Spleen (tissue), 11 donors: ENCODE results near the gene PODXL. TPM values are rescaled to one million over a fixed set of nuclear protein-coding genes. Genes with fewer than 3 reads are reported as not detected.
A peak's percentile ranks its signal among the peaks of the same experiment; 100 is the strongest.
"Not testable (repeated sequence)": the region's sequence is repeated elsewhere in the genome, so short reads cannot be mapped to it uniquely, and the experiment has no call there.

Experiments
- DNase-seq: peaks from one replicate; pipeline ENCODE4 v3.0.0-alpha.2; 2020
- H3K27ac ChIP-seq, 8 donors: fragments of 200-600 bp; sonication (generic) in 7 of 8; 1 replicate in 4 of 8; 2 replicates in 4 of 8; pipeline versions ENCODE4 v1.5.0 to v1.8.0; 2016 to 2021; ENCODE audit warnings: inconsistent platforms in 4 of 8, mild to moderate bottlenecking in 4 of 8, moderate library complexity in 1 of 8
- H3K27me3 ChIP-seq, 7 donors: fragments of 200-600 bp; sonication (generic) in 6 of 7; replicated peaks in 1 of 7; 1 replicate in 4 of 7; 2 replicates in 3 of 7; pipeline versions ENCODE4 v1.5.0 to v1.8.0; 2016 to 2021; ENCODE audit warnings: inconsistent platforms in 3 of 7, mild to moderate bottlenecking in 1 of 7
- H3K36me3 ChIP-seq, 6 donors: fragments of 200-600 bp; sonication (generic) in 5 of 6; 1 replicate in 4 of 6; 2 replicates in 2 of 6; pipeline versions ENCODE4 v1.5.0 to v1.8.0; 2016 to 2021; ENCODE audit warnings: inconsistent platforms in 2 of 6
- H3K4me1 ChIP-seq, 6 donors: fragments of 200-600 bp; sonication (generic) in 5 of 6; 1 replicate in 3 of 6; 2 replicates in 3 of 6; pipeline versions ENCODE4 v1.5.0 to v1.8.0; 2016 to 2021; ENCODE audit warnings: inconsistent platforms in 3 of 6
- H3K4me3 ChIP-seq, 8 donors: fragments of 200-600 bp; sonication (generic) in 7 of 8; 1 replicate in 4 of 8; 2 replicates in 4 of 8; pipeline versions ENCODE4 v1.5.0 to v1.8.0; 2016 to 2021; ENCODE audit warnings: inconsistent platforms in 4 of 8, mild to moderate bottlenecking in 4 of 8, moderate library complexity in 2 of 8
- H3K9me3 ChIP-seq, 8 donors: fragments of 200-600 bp; sonication (generic) in 7 of 8; 1 replicate in 4 of 8; 2 replicates in 4 of 8; pipeline versions ENCODE4 v1.5.0 to v1.8.0; 2016 to 2021; ENCODE audit warnings: inconsistent platforms in 4 of 8
- POLR2A ChIP-seq, 3 donors: fragments of 450-650 bp; IDR thresholded peaks; one replicate each; pipeline ENCODE4 v1.5.1; 2017; ENCODE audit warnings: antibody characterized with exemption in 3 of 3, mild to moderate bottlenecking in 1 of 3
- POLR2AphosphoS5 ChIP-seq, 3 donors: sonication (generic); formaldehyde crosslinking; IDR thresholded peaks; one replicate each; pipeline ENCODE4 v1.5.1; 2017; ENCODE audit warnings: antibody characterized with exemption in 3 of 3
- WGBS, 5 donors: extraction: QIAGEN DNeasy Blood & Tissue Kit in 3 of 5; methylation state at CpG; one replicate each; pipeline versions ENCODE4 v1.1.5 to v1.1.7; 2013 to 2018; 5-methylcytosine and 5-hydroxymethylcytosine counted together
- intact Hi-C: fragments of 100-400 bp; cut with DNase I; formaldehyde crosslinking; loops from one replicate; pipeline ENCODE4 v1.15.0; 2023; ENCODE audit warnings: low total_unique reads
- polyA plus RNA-seq, 3 donors: library from polyadenylated mRNA; stranded (reverse); fragments of 200-250 nt; gene quantifications; one replicate each; pipeline ENCODE4 v1.2.1, GENCODE V29; 2013
- total RNA-seq, 7 donors: library from RNA; depleted of rRNA in 3 of 7; stranded (reverse); fragments of >200 nt in 3 of 7; fragmentation: NEBNext Ultra II Directional in 4 of 7; extraction: Animal tissue kit (Norgen Biotek cat#: 25700) in 4 of 7; gene quantifications; one replicate each; pipeline versions ENCODE4 v1.1.0 to v1.2.1, GENCODE V29; 2016 to 2021
- TF ChIP-seq, protein P1 (sequence below), 11 experiments: fragments of 200-600 bp in 7 of 11; fragments of 450-650 bp in 4 of 11; sonication (generic) in 4 of 11; IDR thresholded peaks in 8 of 11; conservative IDR thresholded peaks in 3 of 11; 1 replicate in 7 of 11; 2 replicates in 4 of 11; pipeline versions ENCODE4 v1.4.0 to v1.8.0; 2016 to 2021; ENCODE audit warnings: antibody characterized with exemption in 11 of 11, inconsistent platforms in 4 of 11, mild to moderate bottlenecking in 1 of 11
- donor health status: healthy with polysubstance abuse.
- donor health status: DM: no; HTN: no; CAD: no; lungs with moderate emphysema.
- donor health status: DM: no; HTN: no; CAD: no.
- donor health status: Bipolar disorder and iron deficiency.
- donor health status: healthy.
- donor health status: DM: no; HTN: no; CAD: no.
- donor health status: DM: yes; HTN: yes; CAD: no.

The PODXL gene
- total and polyA plus RNA-seq, 10 donors: 1.9 to 27.5 (median 16.0) TPM

DNA sequence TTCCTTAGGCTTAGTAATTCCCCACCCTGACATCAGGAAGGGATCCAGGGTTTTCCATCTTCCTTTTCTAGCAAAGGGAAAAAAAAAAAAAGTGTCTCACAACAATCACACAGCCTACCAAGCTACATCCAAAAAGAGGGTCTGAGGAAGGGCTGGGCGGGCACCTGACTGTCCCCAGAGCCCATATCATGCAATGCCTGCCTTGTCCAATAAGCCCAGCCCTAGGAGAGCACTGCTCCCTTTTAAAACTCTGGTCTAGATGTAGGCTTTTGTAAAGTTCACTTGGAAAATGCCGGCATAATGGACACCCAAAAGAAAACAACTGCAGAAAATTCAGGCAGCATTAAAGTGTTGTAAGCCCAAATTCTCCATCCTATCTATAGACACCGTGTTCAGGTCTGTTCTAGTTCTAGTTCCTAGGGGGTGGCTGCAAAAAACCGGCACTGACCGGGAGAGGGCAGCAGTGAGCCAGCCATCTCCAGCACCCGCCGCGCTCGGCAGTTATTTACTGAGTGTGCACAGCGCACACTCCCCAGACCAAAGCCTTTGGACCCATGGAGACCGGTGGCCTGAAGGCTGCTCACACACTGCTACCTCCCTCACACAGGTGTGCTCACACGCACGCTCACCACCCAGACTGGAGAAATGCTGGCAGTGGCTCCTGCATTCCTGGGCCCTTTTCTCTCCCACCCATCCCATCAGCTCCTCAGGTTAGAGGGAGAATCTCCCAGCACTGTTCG lies 48.7 kb downstream of the PODXL start:
- Histone ChIP-seq H3K4me1 (peaks cover 0 to 40% (median 17%) of the 10 kb centered on the region in 6 donors), H3K27me3 (no peaks in the 10 kb centered on the region), H3K4me3 (no peak overlapping the region), H3K9me3 (no peaks in the 10 kb centered on the region), H3K27ac (no peak overlapping the region), H3K36me3 (peaks cover 0 to 16% (median 0%) of the 10 kb centered on the region in 6 donors)
- 28 to 46% (median 33%) methylated on average over 10 to 14 of the region's 14 CpGs for WGBS, 5 donors
- TF ChIP-seq POLR2AphosphoS5 (IDR thresholded peaks at IDR 0.05): peak; percentile 46 to 66 (median 62)
- TF ChIP-seq, protein P1, sequence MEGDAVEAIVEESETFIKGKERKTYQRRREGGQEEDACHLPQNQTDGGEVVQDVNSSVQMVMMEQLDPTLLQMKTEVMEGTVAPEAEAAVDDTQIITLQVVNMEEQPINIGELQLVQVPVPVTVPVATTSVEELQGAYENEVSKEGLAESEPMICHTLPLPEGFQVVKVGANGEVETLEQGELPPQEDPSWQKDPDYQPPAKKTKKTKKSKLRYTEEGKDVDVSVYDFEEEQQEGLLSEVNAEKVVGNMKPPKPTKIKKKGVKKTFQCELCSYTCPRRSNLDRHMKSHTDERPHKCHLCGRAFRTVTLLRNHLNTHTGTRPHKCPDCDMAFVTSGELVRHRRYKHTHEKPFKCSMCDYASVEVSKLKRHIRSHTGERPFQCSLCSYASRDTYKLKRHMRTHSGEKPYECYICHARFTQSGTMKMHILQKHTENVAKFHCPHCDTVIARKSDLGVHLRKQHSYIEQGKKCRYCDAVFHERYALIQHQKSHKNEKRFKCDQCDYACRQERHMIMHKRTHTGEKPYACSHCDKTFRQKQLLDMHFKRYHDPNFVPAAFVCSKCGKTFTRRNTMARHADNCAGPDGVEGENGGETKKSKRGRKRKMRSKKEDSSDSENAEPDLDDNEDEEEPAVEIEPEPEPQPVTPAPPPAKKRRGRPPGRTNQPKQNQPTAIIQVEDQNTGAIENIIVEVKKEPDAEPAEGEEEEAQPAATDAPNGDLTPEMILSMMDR (IDR thresholded peaks at IDR 0.05 in 8 of 11, conservative IDR thresholded peaks at IDR 0.05 in 3 of 11): peak; percentile 47 to 90 (median 80)
- no peak for TF ChIP-seq POLR2A (IDR thresholded peaks at IDR 0.05)
- peak; percentile 95 for DNase-seq
- intact Hi-C loops: loop anchor here (2.0 kb wide), 1 partner anchor 147 kb away; no protein-coding TSS in a partner anchor

DNA sequence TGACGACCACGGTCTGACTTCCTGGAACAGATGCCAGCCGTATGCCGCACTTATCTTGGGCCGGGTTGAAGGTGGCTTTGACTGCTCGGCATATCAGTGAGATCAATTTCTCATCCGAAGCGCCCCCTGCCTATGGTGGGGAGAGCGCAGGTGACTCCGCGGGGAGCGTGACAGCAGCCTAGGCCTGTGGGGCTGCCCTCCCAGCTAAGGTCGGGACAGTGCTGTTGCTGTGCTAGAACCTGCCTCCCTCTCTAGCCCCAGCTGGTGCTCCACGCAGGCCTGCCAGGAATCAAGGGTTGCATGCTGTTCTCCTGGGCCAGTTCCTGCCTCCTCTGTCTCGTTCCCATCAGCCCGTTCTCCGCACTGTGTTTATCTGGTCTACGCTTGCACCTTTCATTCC lies 49.8 kb downstream of the PODXL start:
- Histone ChIP-seq H3K36me3 (peaks cover 0 to 16% (median 0%) of the 10 kb centered on the region in 6 donors), H3K27me3 (no peaks in the 10 kb centered on the region), H3K27ac (no peak overlapping the region), H3K4me3 (no peak overlapping the region), H3K9me3 (no peaks in the 10 kb centered on the region), H3K4me1 (peaks cover 0 to 42% (median 21%) of the 10 kb centered on the region in 6 donors)
- no peak for TF ChIP-seq POLR2AphosphoS5 (IDR thresholded peaks at IDR 0.05)
- no peak for TF ChIP-seq POLR2A (IDR thresholded peaks at IDR 0.05)
- TF ChIP-seq, protein P1 (IDR thresholded peaks at IDR 0.05 in 8 of 11, conservative IDR thresholded peaks at IDR 0.05 in 3 of 11): no peak
- no peak for DNase-seq
- intact Hi-C loops: no loop called here
- WGBS, 5 donors: 87 to 92% (median 90%) methylated on average over 18 of the region's 18 CpGs

DNA sequence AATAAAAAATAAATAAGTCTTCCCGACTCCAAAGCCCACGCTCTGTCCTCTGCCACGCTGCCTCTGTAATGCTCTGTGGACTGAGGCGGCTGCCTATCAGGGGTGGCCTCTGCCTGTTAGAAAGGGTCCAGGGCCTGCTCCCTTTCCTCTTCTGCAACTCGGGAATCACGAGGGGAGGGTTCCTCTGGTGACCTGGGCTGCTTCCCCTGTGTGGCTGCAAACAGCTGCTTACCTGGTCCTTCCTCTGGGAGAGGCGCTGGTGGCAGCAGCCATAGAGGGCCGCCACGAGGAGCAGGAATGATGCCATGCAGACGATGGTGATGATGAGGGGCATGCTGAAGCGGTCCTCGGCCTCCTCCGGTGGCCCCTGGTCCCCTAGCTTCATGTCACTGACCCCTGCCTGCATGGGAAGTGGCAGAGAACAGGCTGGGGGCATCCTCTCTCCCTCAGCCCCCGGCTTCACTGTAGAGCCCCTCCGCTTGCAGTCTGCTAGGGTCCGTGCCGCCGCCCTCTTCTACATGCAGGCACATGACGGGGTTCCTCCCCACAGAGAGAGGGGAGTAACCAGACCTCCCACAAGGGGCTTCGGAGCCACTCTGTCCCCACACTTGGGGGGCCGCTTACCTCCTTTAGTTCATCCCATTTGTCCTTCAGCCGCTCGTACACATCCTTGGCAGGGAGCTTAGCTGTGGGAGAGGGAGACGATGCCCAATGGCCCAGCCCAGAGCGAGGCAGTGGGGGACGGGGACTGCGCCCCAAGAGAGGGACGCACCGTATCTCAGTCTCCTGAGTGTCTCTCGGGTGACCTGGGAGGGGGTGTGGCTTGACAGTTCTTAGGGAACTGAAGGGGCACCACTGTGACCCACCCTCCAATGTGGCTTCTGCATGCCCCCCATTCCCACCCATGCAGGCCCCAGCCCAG lies 50.5 kb downstream of the PODXL start:
- peaks cover 0 to 49% (median 21%) of the 10 kb centered on the region in 6 donors for H3K4me1 ChIP-seq
- WGBS, 5 donors: 88 to 93% (median 90%) methylated on average over 18 to 30 of the region's 30 CpGs
- H3K36me3 ChIP-seq: peaks cover 0 to 16% (median 0%) of the 10 kb centered on the region in 6 donors
- no peaks in the 10 kb centered on the region for H3K9me3 ChIP-seq
- intact Hi-C loops: no loop called here
- no peaks in the 10 kb centered on the region for H3K27me3 ChIP-seq
- H3K27ac ChIP-seq: no peak overlapping the region
- H3K4me3 ChIP-seq: no peak overlapping the region
- no peak for DNase-seq
- peak in 1 of 3 donors; percentile 62 for TF ChIP-seq POLR2AphosphoS5 (IDR thresholded peaks at IDR 0.05)
- TF ChIP-seq, protein P1 (IDR thresholded peaks at IDR 0.05 in 8 of 11, conservative IDR thresholded peaks at IDR 0.05 in 3 of 11): no peak
- no peak for TF ChIP-seq POLR2A (IDR thresholded peaks at IDR 0.05)

DNA sequence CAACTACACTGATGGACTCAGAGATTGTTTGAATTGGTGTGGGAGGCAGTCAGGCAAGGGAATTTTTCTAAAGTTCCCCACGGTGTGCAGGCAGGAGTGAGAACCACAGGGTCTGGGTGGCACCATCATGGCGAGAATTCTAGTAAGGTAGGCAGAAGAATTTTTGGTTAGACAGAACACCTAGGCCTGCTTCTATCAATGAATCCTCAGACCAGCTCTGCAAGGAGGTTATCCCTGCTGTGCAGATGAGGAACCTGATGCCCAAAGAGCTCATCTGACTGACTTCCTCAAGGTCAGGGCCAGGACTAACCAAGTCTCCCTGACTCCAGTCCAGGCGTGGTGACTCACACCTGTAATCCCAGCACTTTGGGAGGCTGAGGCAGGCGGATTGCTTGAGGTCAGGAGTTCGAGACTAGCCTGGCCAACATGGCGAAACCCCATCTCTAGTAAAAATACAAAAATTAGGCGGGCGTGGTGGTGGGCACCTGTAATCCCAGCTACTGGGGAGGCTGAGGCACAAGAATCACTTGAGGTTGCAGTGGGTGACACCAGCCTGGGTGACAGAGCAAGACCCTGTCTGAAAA lies 51.3 kb downstream of the PODXL start:
- H3K4me1 ChIP-seq: peaks cover 0 to 49% (median 21%) of the 10 kb centered on the region in 6 donors
- H3K27me3 ChIP-seq, DNase-seq, intact Hi-C loops, H3K27ac ChIP-seq, H3K4me3 ChIP-seq, H3K9me3 ChIP-seq: not testable (repeated sequence)
- H3K36me3 ChIP-seq: peaks cover 0 to 14% (median 0%) of the 10 kb centered on the region in 6 donors
- 85 to 95% (median 87%) methylated on average over 8 of the region's 8 CpGs for WGBS, 5 donors
